Stimulated activated CD4-positive, alpha-beta T cell treated with anti-CD3 and anti-CD28 coated beads, Interleukin-4, amount 100 ng/mL, for 48 hours (primary cell): ENCODE measurements around the gene CELF2.
"Not testable (repeated sequence)": the region's sequence is repeated elsewhere in the genome, so short reads cannot be mapped to it uniquely, and the experiment has no call there.

ENCODE experiments used
- DNase-seq, 2 donors: peaks; one replicate each; pipeline ENCODE4 v3.0.0-alpha.2; 2020; ENCODE audit warnings: low read depth in 2 of 2

Gene CELF2

GRCh38 chr10:11345224-11346054, 327.8 kb downstream of the CELF2 start:
- DNase-seq: no peak

GRCh38 chr10:11347580-11347979, 329.9 kb downstream of the CELF2 start:
- DNase-seq: not testable (repeated sequence)

- no peak for DNase-seq
Observed at GRCh38 chr10:11351801-11352200, 334.1 kb downstream of the CELF2 start.

GRCh38 chr10:11353006-11353896, 335.6 kb downstream of the CELF2 start:
- DNase-seq: no peak

GRCh38 chr10:11354823-11355222, 337.2 kb downstream of the CELF2 start:
- no peak for DNase-seq

- DNase-seq: no peak
Observed at GRCh38 chr10:11355592-11355991, 337.9 kb downstream of the CELF2 start.

- no peak for DNase-seq
Observed at GRCh38 chr10:11357439-11357838, 339.8 kb downstream of the CELF2 start.

- no peak for DNase-seq
Observed at GRCh38 chr10:11358011-11358410, 340.3 kb downstream of the CELF2 start.

GRCh38 chr10:11358923-11359575, 341.4 kb downstream of the CELF2 start:
- no peak for DNase-seq

- no peak for DNase-seq
Observed at GRCh38 chr10:11359869-11360268, 342.2 kb downstream of the CELF2 start.

GRCh38 chr10:11363497-11363896, 345.8 kb downstream of the CELF2 start:
- no peak for DNase-seq

- no peak for DNase-seq
Observed at GRCh38 chr10:11364241-11364640, 346.6 kb downstream of the CELF2 start.

GRCh38 chr10:11366889-11367288, 349.2 kb downstream of the CELF2 start:
- DNase-seq: not testable (repeated sequence)

- no peak for DNase-seq
Observed at GRCh38 chr10:11367505-11367904, 349.8 kb downstream of the CELF2 start.

- no peak for DNase-seq
Observed at GRCh38 chr10:11373717-11374171, 356.1 kb downstream of the CELF2 start.

- DNase-seq: no peak
Observed at GRCh38 chr10:11377267-11377666, 359.6 kb downstream of the CELF2 start.

- DNase-seq: no peak
Observed at GRCh38 chr10:11378835-11379234, 361.2 kb downstream of the CELF2 start.

GRCh38 chr10:11379771-11380170, 362.1 kb downstream of the CELF2 start:
- DNase-seq: no peak

GRCh38 chr10:11381023-11381422, 363.4 kb downstream of the CELF2 start:
- DNase-seq: peak in 1 of 2 donors; percentile 21

- no peak for DNase-seq
Observed at GRCh38 chr10:11381511-11381910, 363.8 kb downstream of the CELF2 start.

GRCh38 chr10:11382187-11382586, 364.5 kb downstream of the CELF2 start:
- no peak for DNase-seq

GRCh38 chr10:11386044-11386443, 368.4 kb downstream of the CELF2 start:
- DNase-seq: no peak
